Stimulated activated CD4-positive, alpha-beta T cell treated with anti-CD3 and anti-CD28 coated beads, Interleukin-4, amount 100 ng/mL, for 4 hours (primary cell): ENCODE data around the gene RORB.

Experiments used
- DNase-seq, 2 experiments: peaks; one replicate each; pipeline ENCODE4 v3.0.0-alpha.2; 2020

RORB gene

DNA sequence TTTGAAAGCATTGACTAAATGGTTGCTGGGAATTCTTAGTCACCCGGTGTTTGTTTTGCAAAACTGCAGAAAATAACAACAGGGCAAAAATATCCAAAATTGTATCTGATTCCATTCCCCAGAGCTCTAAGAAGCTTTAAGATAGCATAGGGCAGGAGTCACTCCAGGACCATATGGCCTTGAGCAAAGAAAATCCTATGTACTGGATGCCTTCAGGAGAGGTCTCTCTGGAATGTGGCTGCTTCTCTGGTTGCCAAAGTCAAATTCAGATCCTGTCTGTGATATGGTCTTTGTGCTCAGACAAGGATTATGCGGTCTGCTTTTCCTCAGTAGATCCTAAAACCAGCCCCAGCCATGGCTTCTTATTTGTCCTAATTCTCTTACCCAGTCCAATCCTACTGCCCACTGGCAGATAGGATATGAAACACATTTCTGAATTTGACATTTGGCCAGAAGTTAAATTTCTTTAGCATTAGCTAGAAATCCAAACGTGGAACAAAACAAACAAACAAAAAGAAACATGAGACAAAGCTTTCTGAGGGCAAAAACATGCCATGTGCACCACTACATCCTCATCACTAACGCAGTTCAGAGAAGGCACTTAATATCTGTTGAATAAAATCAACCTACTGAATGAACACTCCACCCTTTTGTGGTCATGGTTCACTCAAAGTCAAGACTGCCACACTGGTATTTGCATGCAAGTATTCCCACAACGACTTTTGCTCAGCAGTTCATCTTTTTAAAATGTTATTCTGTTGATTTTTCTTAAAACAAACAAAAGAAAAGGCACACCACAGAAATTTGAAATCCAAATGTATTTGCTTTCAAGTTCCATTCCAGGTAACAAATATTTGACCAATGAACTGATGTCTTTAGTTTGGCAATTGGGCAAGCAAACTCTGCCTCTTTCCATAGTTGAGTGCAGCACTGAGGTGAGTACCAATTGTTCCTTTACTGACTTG lies 224.8 kb downstream of the RORB start:
- no peak for DNase-seq

DNA sequence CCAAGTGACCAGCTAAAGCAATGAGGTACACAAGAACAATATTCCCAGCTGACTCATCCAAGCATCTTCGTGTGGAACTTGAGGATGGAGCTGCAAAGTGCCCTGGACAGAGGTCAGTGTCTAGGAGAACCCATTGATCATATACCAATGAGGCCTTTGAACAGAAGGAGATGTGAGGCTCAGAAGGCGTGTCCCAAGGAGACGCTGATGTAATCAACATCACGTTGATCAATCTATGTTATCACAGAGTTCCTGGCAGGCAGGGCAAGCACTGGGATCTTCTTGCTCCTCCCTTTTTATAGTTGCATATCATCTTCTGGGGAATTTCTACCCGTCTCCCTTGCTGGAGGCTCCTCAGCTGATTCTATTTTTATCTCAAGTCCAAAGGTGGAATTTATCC lies 227.2 kb downstream of the RORB start:
- DNase-seq, result no peak

DNA sequence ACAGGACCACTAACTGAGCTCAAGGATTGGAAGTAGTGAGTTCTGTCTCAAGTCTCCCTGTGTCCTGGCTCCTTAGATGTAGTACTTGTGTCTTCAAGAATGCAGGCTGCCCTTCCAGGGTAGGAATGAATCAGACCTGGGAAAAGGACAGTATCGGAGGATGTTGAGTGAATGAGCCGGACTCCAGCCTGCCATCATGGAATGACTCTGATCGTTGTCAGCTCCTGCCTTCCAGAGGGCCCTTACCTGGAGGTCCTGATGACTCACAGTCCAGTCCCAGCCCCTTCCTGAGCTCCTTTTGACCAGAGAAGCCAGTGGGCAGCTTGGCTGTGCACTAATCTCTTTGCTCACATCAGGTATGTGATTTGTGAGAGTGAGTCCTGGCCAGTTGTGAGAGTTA lies 229.4 kb downstream of the RORB start:
- no peak for DNase-seq

DNA sequence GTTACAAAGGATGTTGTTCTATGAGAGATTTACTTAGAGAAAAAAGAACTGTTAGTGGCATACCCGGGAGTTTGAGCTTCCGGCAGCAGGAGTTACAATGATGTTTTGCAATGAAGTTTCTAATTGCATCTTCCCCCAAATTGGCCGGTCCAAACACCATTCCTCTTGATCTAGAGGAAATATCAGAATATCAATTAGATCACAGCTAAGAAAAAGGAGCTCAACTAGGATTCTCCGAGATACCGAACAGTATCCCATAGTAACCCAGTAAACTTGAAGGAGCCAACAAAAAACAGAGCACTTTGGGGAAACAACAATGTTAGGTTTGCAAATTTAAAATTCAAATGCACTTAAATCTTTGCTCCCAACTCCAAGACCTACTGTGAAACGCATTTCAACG lies 231.0 kb downstream of the RORB start:
- no peak for DNase-seq

DNA sequence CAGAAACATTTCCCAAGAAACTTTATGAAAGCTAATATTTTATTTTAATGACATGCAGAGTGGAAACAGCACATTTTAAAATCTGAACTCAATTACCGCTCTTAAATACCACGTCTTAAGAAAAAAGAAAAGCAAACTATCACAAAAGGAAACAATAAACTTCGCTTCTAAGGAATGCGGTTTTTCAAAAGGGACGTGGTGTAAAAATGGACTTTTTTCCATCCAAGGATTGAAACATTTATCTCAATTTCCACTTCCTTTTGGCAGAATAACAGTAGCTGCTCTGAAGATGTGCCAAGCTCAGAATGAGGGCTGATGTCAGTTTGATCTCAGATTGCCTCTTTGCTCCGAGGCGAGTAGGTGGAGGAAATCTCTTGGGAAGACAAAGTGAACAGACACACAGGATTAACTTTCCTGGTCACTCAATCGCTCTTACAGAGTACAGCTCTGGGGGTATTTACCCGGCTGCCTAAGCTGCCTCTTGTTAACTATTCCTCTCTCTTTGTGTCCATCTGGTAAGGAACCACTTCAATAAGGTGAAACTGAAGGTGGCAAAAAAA lies 232.1 kb downstream of the RORB start:
- no peak for DNase-seq

DNA sequence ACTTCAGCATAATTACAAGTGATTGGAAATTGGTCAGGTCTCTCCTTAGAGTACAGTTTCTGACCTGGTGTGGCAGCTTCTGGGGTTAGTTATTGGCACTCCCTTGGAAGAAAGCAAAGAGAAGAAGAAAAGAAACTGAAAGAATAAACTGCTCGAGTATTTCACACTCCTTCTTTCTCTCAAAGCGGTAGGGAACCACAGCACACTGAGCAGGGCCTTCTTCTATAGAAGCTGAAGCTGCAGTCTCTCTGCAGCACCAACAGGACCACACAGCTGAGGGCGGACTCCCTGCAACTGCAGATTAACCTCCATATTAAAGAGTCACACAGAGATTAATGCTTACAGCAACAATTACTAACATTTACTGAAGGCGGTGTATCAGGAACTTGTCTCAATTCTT lies 238.6 kb downstream of the RORB start:
- DNase-seq, result no peak

DNA sequence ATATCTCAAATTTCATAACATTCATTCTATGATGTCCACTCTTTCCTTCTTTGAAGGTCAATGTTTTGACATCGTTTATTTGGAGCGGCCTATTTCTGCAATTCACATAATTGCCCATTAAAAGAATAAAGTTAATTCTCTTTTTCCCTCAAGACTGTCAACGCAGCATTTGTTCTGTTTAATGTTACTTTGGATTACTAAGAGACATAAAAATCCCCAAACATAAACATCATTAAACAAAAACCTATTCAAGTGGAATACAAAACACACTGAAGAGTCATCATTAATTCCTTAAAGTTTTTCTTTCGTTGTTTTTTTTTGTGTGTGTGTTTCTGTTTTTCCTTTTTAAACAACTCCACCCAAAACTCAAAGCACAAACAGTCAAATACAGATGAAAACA lies 239.5 kb downstream of the RORB start:
- DNase-seq, result no peak

DNA sequence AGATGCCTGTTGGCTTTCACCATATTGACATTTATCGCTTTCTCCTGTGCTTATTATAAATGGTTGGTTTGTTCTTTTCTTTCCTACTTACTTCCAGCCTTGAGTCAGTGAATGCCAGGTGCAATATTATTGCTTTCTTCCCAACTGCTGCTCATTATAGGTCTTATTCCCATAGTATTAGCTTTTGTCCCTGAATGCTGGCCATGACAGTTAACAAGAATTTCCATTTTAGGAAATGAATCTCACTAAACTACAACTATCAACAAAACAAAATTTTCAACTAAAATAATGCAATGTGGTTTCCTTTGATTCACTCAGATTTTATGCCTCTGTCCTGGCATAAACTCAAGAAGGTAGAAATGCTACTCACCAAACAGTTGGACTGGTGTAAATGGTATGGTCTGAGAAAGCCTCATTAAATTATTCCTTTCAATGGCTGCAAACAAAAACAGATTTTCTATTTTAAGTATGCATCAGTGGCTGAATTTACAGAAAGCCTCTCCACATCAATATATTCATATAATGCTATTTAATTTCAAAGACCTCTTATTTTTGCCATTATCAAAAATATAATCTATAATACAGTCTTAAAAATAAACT lies 245.2 kb downstream of the RORB start:
- no peak for DNase-seq
